Hypothalamus (tissue), 51 donors: ENCODE data around the gene SENP1.
"Not testable (repeated sequence)": the region's sequence is repeated elsewhere in the genome, so short reads cannot be mapped to it uniquely, and the experiment has no call there.

Source experiments
- DNase-seq, 51 donors: peaks; one replicate each; lab custom pipeline; 2025; lab: John Stamatoyannopoulos, UW

Gene SENP1

GRCh38 chr12:48115957-48116356 lies 10.1 kb upstream of the SENP1 start:
- no peak for DNase-seq

GRCh38 chr12:48111312-48111693 lies 5.4 kb upstream of the SENP1 start:
- DNase-seq, result not testable (repeated sequence)

- no peak for DNase-seq
These were observed 4.9 kb upstream of the SENP1 start for GRCh38 chr12:48110691-48111311.

- DNase-seq, result no peak
These were observed 3.5 kb upstream of the SENP1 start for GRCh38 chr12:48109424-48109823.

GRCh38 chr12:48106681-48107613 lies 1.1 kb upstream of the SENP1 start:
- DNase-seq, result no peak

GRCh38 chr12:48105321-48105866 lies 485 bp downstream of the SENP1 start:
- peak in 5 of 51 donors; percentile 22 to 82 (median 57) for DNase-seq

- DNase-seq, result no peak
These were observed 1.3 kb downstream of the SENP1 start for GRCh38 chr12:48104531-48104930.

- no peak for DNase-seq
These were observed 13.3 kb downstream of the SENP1 start for GRCh38 chr12:48092611-48093010.

GRCh38 chr12:48086327-48086726 lies 19.6 kb downstream of the SENP1 start:
- no peak for DNase-seq

- no peak for DNase-seq
These were observed 20.9 kb downstream of the SENP1 start for GRCh38 chr12:48084841-48085460.

- DNase-seq, result no peak
These were observed 21.8 kb downstream of the SENP1 start for GRCh38 chr12:48084066-48084465.

- DNase-seq, result no peak
These were observed 25.1 kb downstream of the SENP1 start for GRCh38 chr12:48080821-48081220.

- no peak for DNase-seq
These were observed 25.6 kb downstream of the SENP1 start for GRCh38 chr12:48080285-48080684.

- DNase-seq, result no peak
These were observed 27.0 kb downstream of the SENP1 start for GRCh38 chr12:48078901-48079300.

GRCh38 chr12:48077111-48077510 lies 28.8 kb downstream of the SENP1 start:
- DNase-seq, result no peak

- no peak for DNase-seq
These were observed 30.0 kb downstream of the SENP1 start for GRCh38 chr12:48075832-48076231.

GRCh38 chr12:48074266-48074665 lies 31.6 kb downstream of the SENP1 start:
- DNase-seq, result no peak

- DNase-seq, result no peak
These were observed 33.6 kb downstream of the SENP1 start for GRCh38 chr12:48072266-48072665.

GRCh38 chr12:48071808-48072207 lies 34.1 kb downstream of the SENP1 start:
- DNase-seq, result no peak

GRCh38 chr12:48070731-48071130 lies 35.1 kb downstream of the SENP1 start:
- no peak for DNase-seq

GRCh38 chr12:48070033-48070432 lies 35.8 kb downstream of the SENP1 start:
- DNase-seq, result no peak
